Keratinocyte (primary cell): ENCODE data around the gene JAK3.

Experiments
- EZH2 ChIP-seq: IDR thresholded peaks from one replicate; pipeline ENCODE4 v1.6.1; 2012; ENCODE audit warnings: inconsistent platforms, mild to moderate bottlenecking, low read length, moderate library complexity
- TF ChIP-seq, protein P1 (sequence below), 3 experiments: IDR thresholded peaks in 1 of 3; conservative IDR thresholded peaks in 1 of 3; optimal IDR thresholded peaks in 1 of 3; 2 replicates in 2 of 3; 3 replicates in 1 of 3; pipeline versions ENCODE3 to v1.5.1; 2011; ENCODE audit warnings: low read length in 3 of 3, mild to moderate bottlenecking in 3 of 3, moderate library complexity in 2 of 3, control low read depth in 1 of 3, inconsistent platforms in 1 of 3; ENCODE audit not compliant: insufficient read depth in 2 of 3; ENCODE audit errors: extremely low read depth in 1 of 3

DNA sequence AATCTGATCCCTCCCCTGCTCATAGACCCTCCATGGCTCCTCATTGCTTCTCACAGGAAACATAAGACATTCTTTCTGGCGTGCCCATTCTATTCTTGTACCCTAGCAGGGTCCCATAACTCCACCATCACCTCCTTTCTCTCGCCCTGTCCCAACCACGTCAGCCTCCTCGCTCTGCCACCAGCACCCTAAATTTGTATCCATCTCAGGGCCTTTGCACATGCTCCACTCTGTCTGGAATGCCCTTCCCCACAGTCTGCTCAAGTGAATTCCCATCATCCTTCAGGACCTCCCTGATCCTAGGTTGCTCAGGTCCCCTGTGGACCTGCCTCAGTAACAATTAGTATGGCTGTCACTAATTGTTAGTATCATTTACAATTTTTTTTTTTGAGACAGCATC, 42.4 kb downstream of the JAK3 start:
- TF ChIP-seq, protein P1, sequence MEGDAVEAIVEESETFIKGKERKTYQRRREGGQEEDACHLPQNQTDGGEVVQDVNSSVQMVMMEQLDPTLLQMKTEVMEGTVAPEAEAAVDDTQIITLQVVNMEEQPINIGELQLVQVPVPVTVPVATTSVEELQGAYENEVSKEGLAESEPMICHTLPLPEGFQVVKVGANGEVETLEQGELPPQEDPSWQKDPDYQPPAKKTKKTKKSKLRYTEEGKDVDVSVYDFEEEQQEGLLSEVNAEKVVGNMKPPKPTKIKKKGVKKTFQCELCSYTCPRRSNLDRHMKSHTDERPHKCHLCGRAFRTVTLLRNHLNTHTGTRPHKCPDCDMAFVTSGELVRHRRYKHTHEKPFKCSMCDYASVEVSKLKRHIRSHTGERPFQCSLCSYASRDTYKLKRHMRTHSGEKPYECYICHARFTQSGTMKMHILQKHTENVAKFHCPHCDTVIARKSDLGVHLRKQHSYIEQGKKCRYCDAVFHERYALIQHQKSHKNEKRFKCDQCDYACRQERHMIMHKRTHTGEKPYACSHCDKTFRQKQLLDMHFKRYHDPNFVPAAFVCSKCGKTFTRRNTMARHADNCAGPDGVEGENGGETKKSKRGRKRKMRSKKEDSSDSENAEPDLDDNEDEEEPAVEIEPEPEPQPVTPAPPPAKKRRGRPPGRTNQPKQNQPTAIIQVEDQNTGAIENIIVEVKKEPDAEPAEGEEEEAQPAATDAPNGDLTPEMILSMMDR (optimal IDR thresholded peaks at IDR 0.05 in 1 of 3, IDR thresholded peaks at IDR 0.05 in 1 of 3, conservative IDR thresholded peaks at IDR 0.05 in 1 of 3; ENCODE audit: extremely low read depth in 1 of 3, insufficient read depth in 2 of 3, low read length in 3 of 3) = no peak
- no peak for TF ChIP-seq EZH2
